ENCODE measurements around the gene OR1E2.
"Not testable (repeated sequence)": the region's sequence is repeated elsewhere in the genome, so short reads cannot be mapped to it uniquely, and the experiment has no call there.

DNA sequence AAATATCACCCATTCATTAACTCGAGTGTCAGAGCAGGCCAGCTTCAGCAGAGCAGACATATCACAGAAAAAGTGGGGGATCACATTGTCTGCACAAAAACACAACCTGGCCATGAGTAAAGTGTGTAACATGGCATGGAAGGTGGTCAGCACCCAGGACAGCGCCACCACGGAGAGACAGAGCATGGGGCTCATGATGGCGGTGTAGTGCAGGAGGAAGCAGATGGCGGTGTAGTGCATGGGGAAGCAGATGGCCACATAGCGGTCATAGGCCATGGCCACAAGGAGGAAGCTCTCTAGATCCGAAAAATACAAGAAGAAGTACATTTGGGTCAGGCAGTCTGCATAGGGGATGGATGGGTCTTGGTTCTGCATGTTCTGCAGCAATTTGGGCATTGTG, 426 bp downstream of the OR1E2 start:
- TF ChIP-seq, protein P1, sequence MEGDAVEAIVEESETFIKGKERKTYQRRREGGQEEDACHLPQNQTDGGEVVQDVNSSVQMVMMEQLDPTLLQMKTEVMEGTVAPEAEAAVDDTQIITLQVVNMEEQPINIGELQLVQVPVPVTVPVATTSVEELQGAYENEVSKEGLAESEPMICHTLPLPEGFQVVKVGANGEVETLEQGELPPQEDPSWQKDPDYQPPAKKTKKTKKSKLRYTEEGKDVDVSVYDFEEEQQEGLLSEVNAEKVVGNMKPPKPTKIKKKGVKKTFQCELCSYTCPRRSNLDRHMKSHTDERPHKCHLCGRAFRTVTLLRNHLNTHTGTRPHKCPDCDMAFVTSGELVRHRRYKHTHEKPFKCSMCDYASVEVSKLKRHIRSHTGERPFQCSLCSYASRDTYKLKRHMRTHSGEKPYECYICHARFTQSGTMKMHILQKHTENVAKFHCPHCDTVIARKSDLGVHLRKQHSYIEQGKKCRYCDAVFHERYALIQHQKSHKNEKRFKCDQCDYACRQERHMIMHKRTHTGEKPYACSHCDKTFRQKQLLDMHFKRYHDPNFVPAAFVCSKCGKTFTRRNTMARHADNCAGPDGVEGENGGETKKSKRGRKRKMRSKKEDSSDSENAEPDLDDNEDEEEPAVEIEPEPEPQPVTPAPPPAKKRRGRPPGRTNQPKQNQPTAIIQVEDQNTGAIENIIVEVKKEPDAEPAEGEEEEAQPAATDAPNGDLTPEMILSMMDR (IDR thresholded peaks at IDR 0.05; ENCODE audit: low read depth, low read length, poor library complexity, severe bottlenecking): not testable (repeated sequence)
- not testable (repeated sequence) for TF ChIP-seq EZH2phosphoT487 (IDR thresholded peaks at IDR 0.05; ENCODE audit: borderline replicate concordance, low read length)
